CD4-positive, CD25-positive, alpha-beta regulatory T cell (primary cell): ENCODE results near the gene ZNF568. TPM values are rescaled to one million over a fixed set of nuclear protein-coding genes. Genes with fewer than 3 reads are reported as not detected.
A peak's percentile ranks its signal among the peaks of the same experiment; 100 is the strongest.

Experiments
- ATAC-seq, 2 donors: fragments of 150-1000 bp; cut with Tn5 transposase; one replicate each; pipeline ENCODE4 v1.10.0; 2021; ENCODE audit warnings: low read depth in 2 of 2, moderate number of reproducible peaks in 2 of 2, moderate library complexity in 1 of 2
- DNase-seq, 3 donors: peaks; one replicate each; pipeline versions ENCODE4 v3.0.0 to v3.0.0-alpha.2; 2012 to 2022; ENCODE audit warnings: mixed read lengths in 1 of 3
- H3K27ac ChIP-seq: one replicate; pipeline ENCODE4 v1.7.0; 2013; ENCODE audit warnings: mild to moderate bottlenecking, low read length; ENCODE audit not compliant: insufficient read depth, poor library complexity, severe bottlenecking
- H3K27me3 ChIP-seq: one replicate; pipeline ENCODE4 v1.7.0; 2013; ENCODE audit warnings: low read length; ENCODE audit not compliant: control insufficient read depth, insufficient read depth
- H3K36me3 ChIP-seq: one replicate; pipeline ENCODE4 v1.7.0; 2013; ENCODE audit warnings: mild to moderate bottlenecking, low read length, moderate library complexity; ENCODE audit not compliant: control insufficient read depth, insufficient read depth
- H3K4me1 ChIP-seq: 2 replicates; pipeline ENCODE4 v1.7.0; 2013; ENCODE audit warnings: mild to moderate bottlenecking, low read length; ENCODE audit not compliant: insufficient read depth, control insufficient read depth, poor library complexity, severe bottlenecking
- H3K4me3 ChIP-seq: one replicate; pipeline ENCODE4 v1.7.0; 2013; ENCODE audit warnings: low read depth, mild to moderate bottlenecking, low read length, moderate library complexity
- H3K9me3 ChIP-seq, 2 experiments: 1 replicate in 1 of 2; 2 replicates in 1 of 2; pipeline ENCODE4 v1.7.0; 2013; ENCODE audit warnings: low read length in 2 of 2, mild to moderate bottlenecking in 1 of 2, moderate library complexity in 1 of 2; ENCODE audit not compliant: control insufficient read depth in 2 of 2
- H3K27ac Mint-ChIP-seq, 3 donors: one replicate each; pipeline ENCODE4 v1.8.0; 2020 to 2022; ENCODE audit warnings: mild to moderate bottlenecking in 3 of 3, mixed read lengths in 3 of 3, moderate library complexity in 2 of 3
- H3K27me3 Mint-ChIP-seq: one replicate; pipeline ENCODE4 v1.8.0; 2022; ENCODE audit warnings: mild to moderate bottlenecking, mixed read lengths
- H3K36me3 Mint-ChIP-seq: one replicate; pipeline ENCODE4 v1.8.0; 2020; ENCODE audit warnings: mixed read lengths
- H3K4me1 Mint-ChIP-seq, 4 donors: one replicate each; pipeline ENCODE4 v1.8.0; 2020 to 2022; ENCODE audit warnings: mixed read lengths in 4 of 4, mild to moderate bottlenecking in 1 of 4
- H3K4me3 Mint-ChIP-seq, 4 donors: one replicate each; pipeline ENCODE4 v1.8.0; 2020 to 2022; ENCODE audit warnings: mild to moderate bottlenecking in 4 of 4, mixed read lengths in 4 of 4, moderate library complexity in 3 of 4
- H3K9me3 Mint-ChIP-seq, 7 donors: one replicate each; pipeline ENCODE4 v1.8.0; 2020 to 2022; ENCODE audit warnings: mixed read lengths in 7 of 7, mild to moderate bottlenecking in 3 of 7, moderate library complexity in 2 of 7
- polyA plus RNA-seq, 4 donors: library from polyadenylated mRNA; unstranded; fragments of 300-500 nt; fragmentation: Illumina TruSeq; gene quantifications; one replicate each; pipeline ENCODE4 v1.2.3, GENCODE V29; 2021
- total RNA-seq: library from RNA; stranded (reverse); gene quantifications from one replicate; pipeline ENCODE4 v1.2.3, GENCODE V29; 2022

The ZNF568 gene
- total RNA-seq (8.3 TPM), polyA plus RNA-seq (10 to 100 TPM in 2 of 4 donors, 1 to 10 TPM in 2; 6.7 to 13.3 (median 9.7) TPM)

DNA sequence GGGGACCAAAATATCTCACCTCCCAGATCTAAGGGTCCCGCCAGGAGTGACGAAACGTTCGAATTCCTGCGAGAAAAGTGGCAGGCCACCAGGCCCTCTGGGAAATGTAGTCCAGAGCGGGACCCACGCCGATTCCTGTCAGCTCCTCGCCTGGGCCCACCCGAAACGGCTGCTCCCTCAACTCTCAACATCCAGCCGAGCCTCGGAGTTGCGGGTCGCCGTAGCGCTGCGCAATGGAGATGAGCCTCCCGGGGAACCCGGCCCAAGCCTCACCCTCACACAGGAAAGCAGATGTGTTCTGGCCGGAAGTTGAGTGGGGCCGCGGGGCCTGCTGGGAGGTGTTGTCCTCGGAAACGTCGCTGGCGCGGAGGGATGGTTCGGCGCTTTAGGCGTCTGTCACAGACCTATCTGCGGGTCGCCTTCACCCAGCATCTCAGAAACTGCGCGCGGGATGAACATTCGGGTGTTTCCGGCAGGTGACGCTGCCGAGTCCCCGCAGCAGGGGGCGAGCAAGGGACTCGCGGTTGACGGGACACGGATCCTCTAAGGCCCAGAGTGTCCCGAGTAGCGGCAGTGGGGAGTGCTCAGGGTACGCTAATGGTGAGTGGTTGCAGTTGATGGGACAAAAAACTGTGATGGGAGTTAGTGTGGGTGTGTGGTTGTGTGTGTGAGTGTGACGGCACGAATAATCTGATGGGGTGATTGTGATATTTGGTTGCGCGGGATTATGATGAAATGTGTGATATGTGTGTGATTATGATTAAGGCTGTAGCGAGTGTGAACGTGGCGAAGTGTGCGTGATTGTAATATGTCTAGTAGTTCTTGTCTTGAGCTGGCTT is at the start of gene ZNF568, which contains the start of gene ZNF829:
ZNF568 (plus strand) TSS at position 341 of the 839 bp plus-strand sequence. CDS start 6,439 bp downstream, outside the sequence.
ZNF829 (minus strand) TSS at position 300 of the 839 bp plus-strand sequence. CDS start 1,124 bp downstream, outside the sequence.
- DNase-seq (peak; percentile 85 to 97 (median 93)), ATAC-seq (peak; percentile 96 to 97)
- Histone ChIP-seq H3K4me3 (peak within 1 kb of the TSS; percentile 89), H3K9me3 (peaks cover 18 to 32% of the 10 kb centered on the region in 2 experiments), H3K27ac (peak within 1 kb of the TSS; percentile 88), H3K4me1 (peaks cover 15% of the 10 kb centered on the region), H3K36me3 (peaks cover 38% of the 10 kb centered on the region), H3K27me3 (no peaks in the 10 kb centered on the region)
- H3K36me3 Mint-ChIP-seq = peaks cover 45% of the 10 kb centered on the region
- H3K27ac Mint-ChIP-seq = peak within 1 kb of the TSS; percentile 94 to 100 (median 96)
- peaks cover 4 to 27% (median 12%) of the 10 kb centered on the region in 7 donors for H3K9me3 Mint-ChIP-seq
- H3K27me3 Mint-ChIP-seq = no peaks in the 10 kb centered on the region
- H3K4me3 Mint-ChIP-seq = peak within 1 kb of the TSS; percentile 92 to 99 (median 93)
- peaks cover 11 to 37% (median 24%) of the 10 kb centered on the region in 4 donors for H3K4me1 Mint-ChIP-seq

DNA sequence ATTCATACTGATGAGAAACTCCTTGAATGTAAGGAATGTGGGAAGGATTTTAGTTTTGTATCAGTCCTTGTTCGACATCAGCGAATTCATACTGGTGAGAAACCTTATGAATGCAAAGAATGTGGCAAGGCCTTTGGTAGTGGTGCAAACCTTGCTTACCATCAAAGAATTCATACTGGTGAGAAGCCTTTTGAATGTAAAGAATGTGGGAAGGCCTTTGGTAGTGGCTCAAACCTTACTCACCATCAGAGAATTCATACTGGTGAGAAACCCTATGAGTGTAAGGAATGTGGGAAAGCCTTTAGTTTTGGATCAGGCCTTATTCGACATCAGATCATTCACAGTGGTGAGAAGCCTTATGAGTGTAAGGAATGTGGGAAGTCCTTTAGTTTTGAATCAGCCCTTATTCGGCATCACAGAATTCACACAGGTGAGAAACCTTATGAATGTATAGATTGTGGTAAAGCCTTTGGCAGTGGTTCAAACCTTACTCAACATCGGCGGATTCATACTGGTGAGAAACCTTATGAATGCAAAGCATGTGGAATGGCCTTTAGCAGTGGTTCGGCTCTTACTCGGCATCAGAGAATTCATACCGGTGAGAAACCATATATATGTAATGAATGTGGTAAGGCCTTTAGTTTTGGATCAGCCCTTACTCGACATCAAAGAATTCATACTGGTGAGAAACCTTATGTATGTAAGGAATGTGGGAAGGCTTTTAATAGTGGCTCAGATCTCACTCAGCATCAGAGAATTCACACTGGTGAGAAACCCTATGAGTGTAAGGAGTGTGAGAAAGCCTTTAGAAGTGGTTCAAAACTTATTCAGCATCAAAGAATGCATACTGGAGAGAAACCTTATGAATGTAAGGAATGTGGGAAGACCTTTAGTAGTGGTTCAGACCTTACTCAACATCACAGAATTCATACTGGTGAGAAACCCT is 38.9 kb upstream of the ZNF568 start:
- peaks cover 48% of the 10 kb centered on the region for H3K36me3 ChIP-seq
- no peak for ATAC-seq
- no peak for DNase-seq
- Mint-ChIP-seq H3K4me3 (no peak overlapping the region), H3K4me1 (peaks cover 0 to 6% (median 3%) of the 10 kb centered on the region in 4 donors), H3K36me3 (peaks cover 59% of the 10 kb centered on the region), H3K27ac (no peak overlapping the region), H3K9me3 (peaks cover 0 to 70% (median 31%) of the 10 kb centered on the region in 7 donors), H3K27me3 (no peaks in the 10 kb centered on the region)
- H3K4me3 ChIP-seq = peak overlapping the region; percentile 15
- H3K27me3 ChIP-seq = no peaks in the 10 kb centered on the region
- peaks cover 87 to 98% of the 10 kb centered on the region in 2 experiments for H3K9me3 ChIP-seq
- no peak overlapping the region for H3K27ac ChIP-seq
- no peaks in the 10 kb centered on the region for H3K4me1 ChIP-seq

DNA sequence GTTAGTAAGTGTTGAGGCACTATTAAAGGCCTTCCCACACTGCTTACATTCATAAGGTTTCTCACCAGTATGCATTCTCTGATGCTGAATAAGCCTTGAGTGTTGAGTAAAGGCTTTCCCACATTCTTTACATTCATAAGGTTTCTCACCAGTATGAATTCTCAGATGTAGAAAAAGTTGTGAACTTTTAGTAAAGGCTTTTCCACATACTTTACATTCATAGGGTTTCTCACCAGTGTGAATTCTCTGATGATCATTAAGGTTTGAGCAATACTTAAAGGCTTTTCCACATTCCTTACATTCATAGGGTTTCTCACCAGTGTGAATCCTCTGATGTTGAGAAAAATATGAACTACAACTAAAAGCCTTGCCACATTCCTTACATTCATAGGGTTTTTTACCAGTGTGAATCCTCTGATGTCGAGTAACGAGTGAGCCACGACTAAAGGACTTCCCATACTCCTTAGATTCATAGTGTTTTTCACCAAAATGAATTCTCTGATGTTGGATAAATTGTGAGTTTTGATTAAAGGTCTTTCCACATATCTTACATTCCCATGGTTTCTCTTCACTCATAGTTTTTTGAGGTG is 24.3 kb upstream of the ZNF568 start:
- Histone ChIP-seq H3K36me3 (peaks cover 62% of the 10 kb centered on the region), H3K27ac (no peak overlapping the region), H3K9me3 (peaks cover 87 to 97% of the 10 kb centered on the region in 2 experiments), H3K27me3 (no peaks in the 10 kb centered on the region), H3K4me3 (no peak overlapping the region), H3K4me1 (no peaks in the 10 kb centered on the region)
- Mint-ChIP-seq H3K27me3 (no peaks in the 10 kb centered on the region), H3K4me3 (no peak overlapping the region), H3K36me3 (peaks cover 61% of the 10 kb centered on the region), H3K4me1 (no peaks in the 10 kb centered on the region), H3K9me3 (peaks cover 3 to 76% (median 42%) of the 10 kb centered on the region in 7 donors), H3K27ac (no peak overlapping the region)
- DNase-seq (no peak), ATAC-seq (no peak)

DNA sequence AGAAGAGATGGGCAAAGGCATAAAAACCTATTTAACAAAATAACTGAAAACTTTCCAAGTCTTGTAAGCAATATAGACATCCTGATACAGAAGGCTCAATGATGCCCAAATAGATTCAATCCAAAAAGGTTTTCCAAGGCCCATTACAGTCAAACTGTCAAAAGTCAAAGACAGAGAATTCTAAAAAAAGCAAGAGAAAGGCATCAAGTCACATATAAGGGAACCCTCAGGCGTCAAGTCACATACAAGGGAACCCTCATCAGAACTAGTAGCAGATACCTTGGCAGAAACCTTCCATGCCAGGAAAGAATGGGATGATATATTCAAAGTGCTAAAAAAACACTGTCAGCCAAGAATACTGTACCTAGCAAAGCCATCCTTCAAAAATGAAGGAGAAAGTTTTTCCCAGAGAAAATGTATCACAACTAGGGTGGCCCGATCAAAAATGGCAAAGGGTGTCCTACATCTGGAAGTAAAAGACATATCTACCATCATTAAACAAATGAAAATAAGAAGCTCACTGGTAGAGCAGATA is 21.2 kb upstream of the ZNF568 start:
- Histone ChIP-seq H3K36me3 (peaks cover 81% of the 10 kb centered on the region), H3K27ac (no peak overlapping the region), H3K4me3 (peak overlapping the region; percentile 10), H3K9me3 (peaks cover 84 to 93% of the 10 kb centered on the region in 2 experiments), H3K4me1 (no peaks in the 10 kb centered on the region), H3K27me3 (no peaks in the 10 kb centered on the region)
- DNase-seq (no peak), ATAC-seq (no peak)
- peaks cover 73% of the 10 kb centered on the region for H3K36me3 Mint-ChIP-seq
- no peaks in the 10 kb centered on the region for H3K27me3 Mint-ChIP-seq
- peaks cover 0 to 77% (median 50%) of the 10 kb centered on the region in 7 donors for H3K9me3 Mint-ChIP-seq
- H3K27ac Mint-ChIP-seq = no peak overlapping the region
- peak overlapping the region in 1 of 4 donors; percentile 49 for H3K4me3 Mint-ChIP-seq
- no peaks in the 10 kb centered on the region for H3K4me1 Mint-ChIP-seq

DNA sequence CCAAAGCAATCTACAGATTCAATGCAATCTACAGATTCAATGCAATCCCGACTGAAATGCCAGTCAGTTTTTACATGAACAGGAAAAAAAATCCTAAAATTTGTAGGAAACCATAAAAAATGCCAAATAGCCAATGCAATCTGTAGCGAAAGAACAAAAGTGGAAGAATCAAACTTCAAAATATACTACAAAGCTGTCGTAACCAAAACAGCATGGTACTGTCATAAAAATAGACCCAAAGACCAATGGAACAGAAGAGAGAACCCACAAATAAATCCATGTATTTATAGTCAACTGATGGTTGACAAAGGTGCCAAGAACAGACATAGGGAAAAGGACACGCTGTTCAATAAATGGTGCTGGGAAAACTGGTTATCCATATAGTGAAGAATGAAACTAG is 17.7 kb upstream of the ZNF568 start:
- H3K27me3 ChIP-seq = no peaks in the 10 kb centered on the region
- H3K36me3 ChIP-seq = peaks cover 78% of the 10 kb centered on the region
- Mint-ChIP-seq H3K9me3 (peaks cover 0 to 79% (median 43%) of the 10 kb centered on the region in 7 donors), H3K27me3 (no peaks in the 10 kb centered on the region), H3K4me3 (no peak overlapping the region), H3K36me3 (peaks cover 72% of the 10 kb centered on the region), H3K4me1 (no peaks in the 10 kb centered on the region), H3K27ac (no peak overlapping the region)
- no peaks in the 10 kb centered on the region for H3K4me1 ChIP-seq
- H3K9me3 ChIP-seq = peaks cover 70 to 87% of the 10 kb centered on the region in 2 experiments
- no peak for ATAC-seq
- H3K27ac ChIP-seq = no peak overlapping the region
- DNase-seq = no peak
- H3K4me3 ChIP-seq = peak overlapping the region; percentile 7

DNA sequence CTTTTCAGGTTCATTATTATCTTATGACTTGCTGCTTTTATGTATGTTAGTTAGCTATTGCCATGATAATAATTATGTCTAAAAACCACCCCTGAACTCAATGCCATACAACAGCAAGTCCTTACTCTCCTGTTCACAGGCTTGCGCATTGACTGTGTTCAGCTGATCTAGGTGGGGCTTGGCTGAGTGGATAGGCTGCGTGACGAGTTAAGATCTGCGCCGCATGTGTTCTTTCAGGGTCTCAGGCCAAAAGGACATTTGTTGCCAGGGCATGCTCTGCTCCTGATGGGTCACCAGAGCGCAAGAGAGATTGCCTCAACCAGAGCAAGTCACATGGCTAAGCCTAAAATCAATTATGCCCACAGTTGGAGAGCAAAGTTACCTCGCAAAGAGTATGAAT is 859 bp downstream of the ZNF568 start:
- Histone ChIP-seq H3K27ac (peak overlapping the region; percentile 88), H3K4me3 (peak overlapping the region; percentile 89), H3K4me1 (peaks cover 15% of the 10 kb centered on the region), H3K36me3 (peaks cover 41% of the 10 kb centered on the region), H3K27me3 (no peaks in the 10 kb centered on the region), H3K9me3 (peaks cover 17 to 31% of the 10 kb centered on the region in 2 experiments)
- Mint-ChIP-seq H3K27ac (peak overlapping the region; percentile 94 to 100 (median 96)), H3K4me3 (peak overlapping the region; percentile 92 to 99 (median 93)), H3K4me1 (peaks cover 11 to 37% (median 24%) of the 10 kb centered on the region in 4 donors), H3K36me3 (peaks cover 43% of the 10 kb centered on the region), H3K9me3 (peaks cover 4 to 32% (median 14%) of the 10 kb centered on the region in 7 donors), H3K27me3 (no peaks in the 10 kb centered on the region)
- no peak for DNase-seq
- no peak for ATAC-seq
